HUES64 (cell line): ENCODE results near the gene FAM161A.
"Not testable (repeated sequence)": the region's sequence is repeated elsewhere in the genome, so short reads cannot be mapped to it uniquely, and the experiment has no call there.

Experiments used
- H3K27ac ChIP-seq: 2 replicates; pipeline ENCODE4 v1.7.0; 2013; ENCODE audit warnings: low read depth, low read length, inconsistent platforms
- H3K27me3 ChIP-seq: 2 replicates; pipeline ENCODE4 v1.6.1; 2013; ENCODE audit warnings: mild to moderate bottlenecking, low read length; ENCODE audit not compliant: insufficient read depth
- H3K36me3 ChIP-seq: 2 replicates; pipeline ENCODE4 v1.6.1; 2013; ENCODE audit warnings: mild to moderate bottlenecking, low read length; ENCODE audit not compliant: insufficient read depth
- H3K4me1 ChIP-seq: 2 replicates; pipeline ENCODE4 v1.6.1; 2013; ENCODE audit warnings: mild to moderate bottlenecking, low read length, moderate library complexity; ENCODE audit not compliant: insufficient read depth
- H3K4me3 ChIP-seq: 2 replicates; pipeline ENCODE4 v1.5.1; 2013; ENCODE audit warnings: mild to moderate bottlenecking, low read length, moderate library complexity
- H3K9ac ChIP-seq: 2 replicates; pipeline ENCODE4 v1.6.1; 2013; ENCODE audit warnings: mild to moderate bottlenecking, low read depth, low read length
- H3K9me3 ChIP-seq: 2 replicates; pipeline ENCODE4 v1.6.1; 2013; ENCODE audit warnings: low read depth, low read length; ENCODE audit not compliant: insufficient read depth
- WGBS: fragments of 150-250, 120-280 bp; methylation state at CpG from one replicate; pipeline ENCODE4 v1.1.7; 2013; ENCODE audit warnings: missing lambda C conversion rate; 5-methylcytosine and 5-hydroxymethylcytosine counted together

Gene FAM161A

DNA sequence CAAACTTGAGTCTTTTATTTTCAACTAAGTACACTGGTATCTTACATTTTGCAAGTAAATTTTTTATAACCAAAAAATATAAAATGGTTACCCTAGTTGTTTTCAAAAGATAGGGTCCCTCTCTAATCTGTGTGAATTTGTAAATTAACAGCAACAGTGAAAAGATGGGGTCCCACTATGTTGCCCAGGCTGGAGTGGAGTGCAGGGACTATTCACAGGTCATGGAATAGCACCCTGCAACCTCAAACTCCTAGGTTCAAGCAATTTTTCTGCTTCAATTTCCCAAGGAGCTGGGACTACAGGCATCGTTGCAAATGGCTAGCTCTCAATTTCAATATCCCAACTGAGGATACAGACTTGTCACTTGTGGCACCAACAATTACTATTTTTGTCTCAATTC, 22.5 kb upstream of the FAM161A start:
- Histone ChIP-seq H3K27me3 (no peaks in the 10 kb centered on the region), H3K9me3 (no peaks in the 10 kb centered on the region), H3K4me1 (no peaks in the 10 kb centered on the region), H3K9ac (no peak overlapping the region), H3K4me3 (no peak overlapping the region), H3K27ac (no peak overlapping the region), H3K36me3 (peaks cover 99% of the 10 kb centered on the region)
- 100% methylated on average over 1 of the region's 1 CpG for WGBS

DNA sequence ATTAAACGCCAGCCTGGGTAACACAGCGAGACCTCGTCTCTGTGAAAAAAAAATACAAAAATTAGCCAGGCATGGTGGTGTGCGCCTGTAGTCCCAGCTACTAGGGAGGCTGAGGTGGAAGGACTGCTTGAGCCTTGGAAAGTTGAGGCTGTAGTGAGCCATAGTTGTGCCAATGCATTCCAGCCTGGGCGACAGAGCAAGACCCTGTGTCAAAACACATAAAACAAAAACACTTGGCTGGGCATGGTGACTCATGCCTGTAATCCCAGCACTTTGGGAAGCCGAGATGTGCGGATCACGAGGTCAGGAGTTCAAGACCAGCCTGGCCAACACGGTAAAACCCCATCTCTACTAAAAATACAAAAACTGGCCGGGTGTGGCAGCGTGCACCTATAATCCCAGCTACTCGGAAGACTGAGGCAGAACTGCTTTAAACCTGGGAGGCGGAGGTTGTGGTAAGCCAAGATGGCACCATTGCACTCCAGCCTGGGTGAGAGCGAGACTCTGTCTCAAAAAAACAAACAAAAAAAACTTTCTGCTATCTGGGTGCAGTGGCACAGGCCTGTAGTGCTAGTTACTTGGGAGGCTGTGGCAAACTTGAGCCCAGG, 12.7 kb upstream of the FAM161A start:
- H3K36me3 ChIP-seq: peaks cover 63% of the 10 kb centered on the region
- not testable (repeated sequence) for H3K9me3 ChIP-seq, H3K4me1 ChIP-seq, H3K4me3 ChIP-seq, H3K27me3 ChIP-seq, H3K9ac ChIP-seq, H3K27ac ChIP-seq
- 96% methylated on average over 14 of the region's 14 CpGs for WGBS

DNA sequence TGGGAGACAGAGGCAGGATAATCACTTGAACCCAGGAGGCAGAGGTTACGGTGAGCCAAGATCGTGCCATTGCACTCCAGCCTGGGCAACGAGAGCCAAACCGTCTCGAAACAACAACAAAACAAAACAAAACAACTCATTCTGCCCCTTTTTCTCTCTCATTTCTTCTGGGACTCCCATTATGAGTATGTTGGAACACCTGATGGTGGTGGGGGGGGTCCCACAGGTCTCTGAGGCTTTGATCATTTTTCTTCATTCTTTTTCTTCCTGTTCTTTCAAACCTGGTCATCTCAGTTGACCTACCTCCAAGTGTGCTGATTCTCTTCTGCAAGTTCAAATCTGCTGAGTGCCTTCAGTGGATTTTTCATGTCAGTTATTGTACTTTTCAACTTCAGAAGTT, 8.2 kb upstream of the FAM161A start:
- no peaks in the 10 kb centered on the region for H3K4me1 ChIP-seq
- H3K4me3 ChIP-seq: no peak overlapping the region
- 96% methylated on average over 5 of the region's 5 CpGs for WGBS
- no peak overlapping the region for H3K9ac ChIP-seq
- H3K9me3 ChIP-seq: no peaks in the 10 kb centered on the region
- no peak overlapping the region for H3K27ac ChIP-seq
- no peaks in the 10 kb centered on the region for H3K27me3 ChIP-seq
- H3K36me3 ChIP-seq: peaks cover 21% of the 10 kb centered on the region

- Histone ChIP-seq H3K4me1 (no peaks in the 10 kb centered on the region), H3K27ac (no peak overlapping the region), H3K27me3 (no peaks in the 10 kb centered on the region), H3K4me3 (no peak overlapping the region), H3K9ac (no peak overlapping the region), H3K36me3 (no peaks in the 10 kb centered on the region), H3K9me3 (no peaks in the 10 kb centered on the region)
- WGBS: 81% methylated on average over 3 of the region's 3 CpGs
Observed at GRCh38 chr2:61857224-61857623, 3.4 kb upstream of the FAM161A start.

GRCh38 chr2:61855318-61855613, 1.4 kb upstream of the FAM161A start:
- no peaks in the 10 kb centered on the region for H3K36me3 ChIP-seq
- no peak overlapping the region for H3K27ac ChIP-seq
- WGBS: 54% methylated on average over 7 of the region's 9 CpGs
- H3K4me3 ChIP-seq: peak overlapping the region; percentile 86
- no peaks in the 10 kb centered on the region for H3K27me3 ChIP-seq
- H3K4me1 ChIP-seq: no peaks in the 10 kb centered on the region
- no peaks in the 10 kb centered on the region for H3K9me3 ChIP-seq
- H3K9ac ChIP-seq: peak overlapping the region; percentile 70

DNA sequence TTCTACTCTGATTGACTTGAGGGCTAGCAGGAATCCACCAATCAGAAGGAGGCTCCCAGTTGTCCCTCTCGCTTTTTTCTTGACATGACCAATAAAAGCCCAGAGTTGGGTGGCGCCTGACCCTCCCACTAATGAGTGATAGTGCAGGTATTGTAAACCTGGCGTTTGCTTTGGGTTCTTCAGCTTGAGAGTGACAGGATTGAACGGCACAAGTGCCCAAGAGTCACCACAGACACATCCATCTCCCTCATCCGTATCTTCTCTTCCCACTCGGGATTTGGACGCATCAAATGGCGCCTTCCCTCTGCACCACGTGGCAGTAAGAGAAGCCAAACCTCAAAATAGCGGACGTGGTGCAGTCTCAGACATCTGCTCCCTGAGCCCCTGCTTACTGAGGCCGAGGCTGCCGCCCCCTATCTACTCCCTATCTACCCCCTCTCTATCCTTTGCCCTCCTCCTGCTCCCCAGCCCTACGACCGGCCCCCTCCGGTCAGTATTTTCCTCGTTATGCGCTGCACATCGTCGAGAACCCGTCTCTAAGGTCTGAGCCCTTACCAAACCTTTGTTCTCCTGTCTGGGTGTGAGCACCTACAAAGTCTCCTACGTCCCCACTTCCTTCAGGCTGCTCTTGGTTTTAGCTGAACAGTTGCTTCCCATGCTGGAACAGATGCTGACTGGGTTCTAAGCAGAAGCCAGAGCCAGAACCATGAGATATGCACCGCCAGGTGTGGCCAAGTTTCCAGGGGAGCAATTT, 881 bp upstream of the FAM161A start:
- WGBS: 6% methylated on average over 23 of the region's 23 CpGs
- Histone ChIP-seq H3K9me3 (no peaks in the 10 kb centered on the region), H3K36me3 (no peaks in the 10 kb centered on the region), H3K4me1 (no peaks in the 10 kb centered on the region), H3K4me3 (peak overlapping the region; percentile 86), H3K27ac (peak overlapping the region; percentile 15; the same call in 1 of the 2 replicates), H3K9ac (peak overlapping the region; percentile 70), H3K27me3 (no peaks in the 10 kb centered on the region)

GRCh38 chr2:61853086-61853846, 594 bp downstream of the FAM161A start:
- Histone ChIP-seq H3K4me1 (no peaks in the 10 kb centered on the region), H3K4me3 (peak overlapping the region; percentile 86), H3K9me3 (no peaks in the 10 kb centered on the region), H3K27ac (peak overlapping the region; percentile 66), H3K9ac (peak overlapping the region; percentile 92), H3K36me3 (no peaks in the 10 kb centered on the region), H3K27me3 (no peaks in the 10 kb centered on the region)
- 45% methylated on average over 25 of the region's 26 CpGs for WGBS

- H3K9ac ChIP-seq, H3K27me3 ChIP-seq, H3K4me1 ChIP-seq, H3K4me3 ChIP-seq, H3K36me3 ChIP-seq, H3K9me3 ChIP-seq, H3K27ac ChIP-seq: not testable (repeated sequence)
- WGBS: 91% methylated on average over 10 of the region's 10 CpGs
Observed at GRCh38 chr2:61851270-61851669, 2.6 kb downstream of the FAM161A start.

DNA sequence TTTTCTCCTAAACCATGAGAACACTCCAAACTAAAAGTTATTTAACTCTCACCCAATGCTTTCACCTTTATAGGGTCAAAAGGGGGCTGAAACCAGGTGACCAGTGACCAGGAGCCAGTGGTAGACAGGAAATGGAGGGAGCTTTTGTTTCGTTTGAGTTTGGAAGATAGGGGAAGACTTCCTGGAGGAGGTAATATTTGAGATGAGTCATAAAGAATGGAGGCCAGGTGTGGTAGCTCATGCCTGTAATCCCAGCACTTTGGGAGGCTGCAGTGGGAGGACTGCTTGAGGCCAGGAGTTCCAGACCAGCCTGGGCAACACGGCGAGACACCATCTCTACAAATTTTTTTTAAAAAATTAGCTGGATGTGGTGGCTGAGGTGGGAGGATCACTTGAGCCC, 8.5 kb downstream of the FAM161A start:
- Histone ChIP-seq H3K36me3 (peaks cover 27% of the 10 kb centered on the region), H3K4me3 (no peak overlapping the region), H3K9me3 (no peaks in the 10 kb centered on the region), H3K9ac (no peak overlapping the region), H3K4me1 (no peaks in the 10 kb centered on the region), H3K27ac (no peak overlapping the region), H3K27me3 (no peaks in the 10 kb centered on the region)
- 82% methylated on average over 1 of the region's 3 CpGs for WGBS

- Histone ChIP-seq H3K36me3 (peaks cover 47% of the 10 kb centered on the region), H3K4me3 (no peak overlapping the region), H3K9me3 (no peaks in the 10 kb centered on the region), H3K4me1 (no peaks in the 10 kb centered on the region), H3K27me3 (no peaks in the 10 kb centered on the region), H3K9ac (no peak overlapping the region), H3K27ac (no peak overlapping the region)
- WGBS: 94% methylated on average over 3 of the region's 3 CpGs
Observed at GRCh38 chr2:61841286-61841685, 12.6 kb downstream of the FAM161A start.

GRCh38 chr2:61834893-61835292, 19.0 kb downstream of the FAM161A start:
- H3K4me3 ChIP-seq: no peak overlapping the region
- H3K27ac ChIP-seq: no peak overlapping the region
- peaks cover 38% of the 10 kb centered on the region for H3K36me3 ChIP-seq
- no peaks in the 10 kb centered on the region for H3K4me1 ChIP-seq
- no peak overlapping the region for H3K9ac ChIP-seq
- H3K9me3 ChIP-seq: no peaks in the 10 kb centered on the region
- WGBS: 100% methylated on average over 1 of the region's 1 CpG
- H3K27me3 ChIP-seq: no peaks in the 10 kb centered on the region
